ENCODE data around the gene ARTN. TPM values are rescaled to one million over a fixed set of nuclear protein-coding genes. Genes with fewer than 3 reads are reported as not detected.

The ARTN gene
- total and polyA plus RNA-seq, 9 of the 15 experiments (the other 6 are each of a cell fraction or from before 2014, with no cell fraction given), result 0.06 to 0.38 TPM; not detected in 7

DNA sequence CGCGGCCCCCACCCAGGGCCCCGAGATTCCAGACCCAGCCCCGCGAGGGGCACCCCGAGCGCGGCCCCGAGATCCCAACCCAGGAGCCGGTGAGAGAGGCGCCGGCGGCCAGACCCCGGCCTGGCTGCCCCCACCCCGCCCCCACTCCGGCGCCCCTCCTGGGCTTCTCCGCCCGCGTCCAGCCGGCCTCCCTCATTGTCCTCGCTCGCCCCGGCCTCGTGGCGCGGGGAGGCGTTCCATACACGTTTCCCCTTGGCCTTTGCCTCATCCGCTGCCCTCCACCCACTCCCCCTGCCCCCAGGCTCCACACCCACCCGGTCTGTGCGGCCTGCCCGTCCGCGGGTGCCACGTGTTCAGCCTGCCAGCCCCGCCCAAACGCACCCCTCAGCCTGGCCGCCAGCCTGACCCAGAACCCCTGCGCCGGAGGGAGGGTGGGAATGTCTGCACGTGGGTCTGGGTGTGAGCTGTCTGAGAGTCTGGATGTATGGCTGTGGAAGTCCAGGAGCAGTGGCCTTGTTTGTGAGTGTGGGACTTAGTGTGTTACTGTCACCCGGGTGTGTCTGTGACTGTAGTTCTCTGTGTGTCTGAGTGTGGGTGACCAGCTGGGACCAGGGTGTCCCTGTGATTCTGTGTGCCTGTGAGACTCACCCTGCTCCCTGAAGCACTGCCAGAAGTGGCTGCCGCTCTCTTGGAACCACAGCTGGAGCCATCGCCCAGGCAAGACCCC lies 46.1 kb downstream of the ARTN start (continued):
- TF ChIP-seq SUPT5H (IDR thresholded peaks at IDR 0.05), result peak; percentile 54
- TF ChIP-seq KDM5B (IDR thresholded peaks at IDR 0.05; ENCODE audit: insufficient replicate concordance, low read depth, low read length), result peak; percentile 68
- TF ChIP-seq JUN (IDR thresholded peaks at IDR 0.05; ENCODE audit: borderline replicate concordance, low read depth, low read length), result peak; percentile 19; the same call in 1 of the 2 replicates
- no peak for TF ChIP-seq JUN (CRISPR knock-in tag; IDR thresholded peaks at IDR 0.05; ENCODE audit: borderline replicate concordance)
- TF ChIP-seq, protein P1, sequence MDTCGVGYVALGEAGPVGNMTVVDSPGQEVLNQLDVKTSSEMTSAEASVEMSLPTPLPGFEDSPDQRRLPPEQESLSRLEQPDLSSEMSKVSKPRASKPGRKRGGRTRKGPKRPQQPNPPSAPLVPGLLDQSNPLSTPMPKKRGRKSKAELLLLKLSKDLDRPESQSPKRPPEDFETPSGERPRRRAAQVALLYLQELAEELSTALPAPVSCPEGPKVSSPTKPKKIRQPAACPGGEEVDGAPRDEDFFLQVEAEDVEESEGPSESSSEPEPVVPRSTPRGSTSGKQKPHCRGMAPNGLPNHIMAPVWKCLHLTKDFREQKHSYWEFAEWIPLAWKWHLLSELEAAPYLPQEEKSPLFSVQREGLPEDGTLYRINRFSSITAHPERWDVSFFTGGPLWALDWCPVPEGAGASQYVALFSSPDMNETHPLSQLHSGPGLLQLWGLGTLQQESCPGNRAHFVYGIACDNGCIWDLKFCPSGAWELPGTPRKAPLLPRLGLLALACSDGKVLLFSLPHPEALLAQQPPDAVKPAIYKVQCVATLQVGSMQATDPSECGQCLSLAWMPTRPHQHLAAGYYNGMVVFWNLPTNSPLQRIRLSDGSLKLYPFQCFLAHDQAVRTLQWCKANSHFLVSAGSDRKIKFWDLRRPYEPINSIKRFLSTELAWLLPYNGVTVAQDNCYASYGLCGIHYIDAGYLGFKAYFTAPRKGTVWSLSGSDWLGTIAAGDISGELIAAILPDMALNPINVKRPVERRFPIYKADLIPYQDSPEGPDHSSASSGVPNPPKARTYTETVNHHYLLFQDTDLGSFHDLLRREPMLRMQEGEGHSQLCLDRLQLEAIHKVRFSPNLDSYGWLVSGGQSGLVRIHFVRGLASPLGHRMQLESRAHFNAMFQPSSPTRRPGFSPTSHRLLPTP (IDR thresholded peaks at IDR 0.05; ENCODE audit: borderline replicate concordance, extremely low read depth, insufficient read length), result no peak
- no peak for TF ChIP-seq ZNF584 (CRISPR knock-in tag; IDR thresholded peaks at IDR 0.05; ENCODE audit: low read depth)
- TF ChIP-seq POLR2B (IDR thresholded peaks at IDR 0.05; ENCODE audit: low read depth, partially characterized antibody), result no peak
- no peak for TF ChIP-seq TBL1XR1 (IDR thresholded peaks at IDR 0.05; ENCODE audit: low read length in 2 of 2)
- TF ChIP-seq ZNF431 (CRISPR knock-in tag; IDR thresholded peaks at IDR 0.05), result no peak
- TF ChIP-seq EGR1 (conservative IDR thresholded peaks at IDR 0.05), result peak; percentile 79
- TF ChIP-seq, protein P2, sequence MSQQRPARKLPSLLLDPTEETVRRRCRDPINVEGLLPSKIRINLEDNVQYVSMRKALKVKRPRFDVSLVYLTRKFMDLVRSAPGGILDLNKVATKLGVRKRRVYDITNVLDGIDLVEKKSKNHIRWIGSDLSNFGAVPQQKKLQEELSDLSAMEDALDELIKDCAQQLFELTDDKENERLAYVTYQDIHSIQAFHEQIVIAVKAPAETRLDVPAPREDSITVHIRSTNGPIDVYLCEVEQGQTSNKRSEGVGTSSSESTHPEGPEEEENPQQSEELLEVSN (IDR thresholded peaks at IDR 0.05; ENCODE audit: borderline replicate concordance in 1 of 2, extremely low read depth in 1 of 2, insufficient read depth in 1 of 2, insufficient read length in 1 of 2, low read depth in 1 of 2, low read length in 1 of 2, poor library complexity in 1 of 2, severe bottlenecking in 1 of 2), result peak; percentile 80 to 81
- no peak for TF ChIP-seq DNMT1 (IDR thresholded peaks at IDR 0.05)
- no peak for TF ChIP-seq CBX2 (IDR thresholded peaks at IDR 0.05; ENCODE audit: insufficient read depth, low read length, poor library complexity, severe bottlenecking)
- TF ChIP-seq, protein P3, sequence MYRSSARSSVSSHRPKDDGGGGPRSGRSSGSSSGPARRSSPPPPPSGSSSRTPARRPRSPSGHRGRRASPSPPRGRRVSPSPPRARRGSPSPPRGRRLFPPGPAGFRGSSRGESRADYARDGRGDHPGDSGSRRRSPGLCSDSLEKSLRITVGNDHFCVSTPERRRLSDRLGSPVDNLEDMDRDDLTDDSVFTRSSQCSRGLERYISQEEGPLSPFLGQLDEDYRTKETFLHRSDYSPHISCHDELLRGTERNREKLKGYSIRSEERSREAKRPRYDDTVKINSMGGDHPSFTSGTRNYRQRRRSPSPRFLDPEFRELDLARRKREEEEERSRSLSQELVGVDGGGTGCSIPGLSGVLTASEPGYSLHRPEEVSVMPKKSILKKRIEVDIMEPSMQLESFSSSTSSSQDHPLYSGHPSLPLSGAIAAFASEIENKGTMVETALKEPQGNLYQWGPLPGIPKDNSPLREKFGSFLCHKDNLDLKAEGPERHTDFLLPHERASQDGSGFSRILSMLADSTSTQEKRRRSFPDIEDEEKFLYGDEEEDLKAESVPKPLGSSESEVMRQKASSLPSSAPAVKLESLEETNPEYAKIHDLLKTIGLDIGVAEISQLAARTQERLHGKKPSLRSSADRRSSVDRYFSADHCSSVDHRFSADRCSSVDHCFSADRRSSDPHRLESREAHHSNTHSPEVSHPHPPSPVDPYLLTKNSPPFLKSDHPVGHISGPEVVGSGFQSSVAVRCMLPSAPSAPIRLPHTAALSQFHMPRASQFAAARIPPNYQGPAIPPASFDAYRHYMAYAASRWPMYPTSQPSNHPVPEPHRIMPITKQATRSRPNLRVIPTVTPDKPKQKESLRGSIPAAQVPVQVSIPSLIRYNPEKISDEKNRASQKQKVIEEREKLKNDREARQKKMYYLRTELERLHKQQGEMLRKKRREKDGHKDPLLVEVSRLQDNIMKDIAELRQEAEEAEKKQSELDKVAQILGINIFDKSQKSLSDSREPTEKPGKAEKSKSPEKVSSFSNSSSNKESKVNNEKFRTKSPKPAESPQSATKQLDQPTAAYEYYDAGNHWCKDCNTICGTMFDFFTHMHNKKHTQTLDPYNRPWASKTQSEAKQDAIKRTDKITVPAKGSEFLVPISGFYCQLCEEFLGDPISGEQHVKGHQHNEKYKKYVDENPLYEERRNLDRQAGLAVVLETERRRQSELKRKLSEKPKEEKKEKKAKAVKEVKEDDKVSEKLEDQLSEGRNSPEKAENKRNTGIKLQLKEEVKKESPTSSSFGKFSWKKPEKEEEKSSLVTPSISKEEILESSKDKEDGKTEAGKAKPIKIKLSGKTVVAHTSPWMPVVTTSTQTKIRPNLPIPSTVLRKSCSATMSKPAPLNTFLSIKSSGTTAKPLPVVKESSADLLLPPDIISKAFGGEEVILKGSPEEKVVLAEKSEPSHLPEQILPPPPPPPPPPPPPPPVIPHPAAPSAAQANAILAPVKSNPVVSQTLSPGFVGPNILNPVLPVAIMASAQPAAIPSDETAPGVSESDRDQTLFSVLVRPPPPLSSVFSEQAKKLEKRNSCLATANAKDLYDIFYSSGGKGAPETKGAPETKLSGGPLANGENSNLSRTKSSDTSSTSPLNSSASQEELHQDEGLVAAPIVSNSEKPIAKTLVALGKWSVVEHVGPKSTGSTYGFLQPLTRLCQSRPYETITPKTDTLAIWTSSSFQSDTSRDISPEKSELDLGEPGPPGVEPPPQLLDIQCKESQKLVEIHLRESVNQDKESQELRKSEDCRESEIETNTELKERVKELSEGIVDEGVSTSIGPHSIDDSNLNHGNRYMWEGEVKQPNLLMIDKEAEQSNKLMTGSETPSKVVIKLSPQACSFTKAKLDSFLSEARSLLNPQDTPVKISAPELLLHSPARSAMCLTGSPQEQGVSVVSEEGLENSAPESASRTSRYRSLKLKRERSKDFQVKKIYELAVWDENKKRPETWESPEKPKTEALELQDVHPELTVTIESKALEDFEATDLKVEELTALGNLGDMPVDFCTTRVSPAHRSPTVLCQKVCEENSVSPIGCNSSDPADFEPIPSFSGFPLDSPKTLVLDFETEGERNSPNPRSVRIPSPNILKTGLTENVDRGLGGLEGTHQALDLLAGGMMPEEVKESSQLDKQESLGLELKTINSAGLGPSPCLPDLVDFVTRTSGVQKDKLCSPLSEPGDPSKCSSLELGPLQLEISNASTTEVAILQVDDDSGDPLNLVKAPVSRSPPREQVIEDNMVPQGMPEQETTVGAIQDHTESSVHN (IDR thresholded peaks at IDR 0.05; ENCODE audit: borderline replicate concordance in 1 of 2, low read depth in 1 of 2), result no peak

All from K562 (cell line).